OCI-LY1 (cell line): ENCODE measurements around the gene ZFR.

Source experiments
- CTCF ChIP-seq: fragments of 200-600 bp; sonication (generic), shearing (Covaris generic); IDR thresholded peaks from 2 replicates; pipeline ENCODE4 v1.5.1; 2017; ENCODE audit warnings: mild to moderate bottlenecking, antibody characterized with exemption, low read length, moderate library complexity, mixed read lengths
- EZH2 ChIP-seq: fragments of 200-600 bp; sonication (generic), shearing (Covaris generic); IDR thresholded peaks from 2 replicates; pipeline ENCODE4 v1.8.0; 2017; ENCODE audit warnings: borderline replicate concordance, mixed run types, mild to moderate bottlenecking, antibody characterized with exemption, low read length, moderate library complexity, mixed read lengths

- TF ChIP-seq CTCF (no peak), EZH2 (no peak)
Observed at GRCh38 chr5:32352685-32353084, 91.9 kb downstream of the ZFR start.
